NT2/D1 (cell line): ENCODE results near the gene C3AR1.
"Not testable (repeated sequence)": the region's sequence is repeated elsewhere in the genome, so short reads cannot be mapped to it uniquely, and the experiment has no call there.

Experiments used
- DNase-seq: peaks from one replicate; pipeline ENCODE4 v3.0.0-alpha.2; 2011; ENCODE audit warnings: low read depth, low spot score
- H3K27me3 ChIP-seq: 2 replicates; pipeline ENCODE4 v1.6.0; 2011; ENCODE audit warnings: mild to moderate bottlenecking; ENCODE audit not compliant: insufficient read length, insufficient read depth
- H3K36me3 ChIP-seq: 2 replicates; pipeline ENCODE4 v1.6.1; 2011; ENCODE audit warnings: mild to moderate bottlenecking, low read length, mixed read lengths; ENCODE audit not compliant: insufficient read depth, insufficient read length
- H3K4me1 ChIP-seq: 2 replicates; pipeline ENCODE4 v1.5.1; 2011; ENCODE audit not compliant: insufficient read depth, insufficient read length
- H3K4me3 ChIP-seq: 2 replicates; pipeline ENCODE4 v1.5.1; 2011; ENCODE audit warnings: low read depth; ENCODE audit not compliant: insufficient read length
- H3K9ac ChIP-seq: 2 replicates; pipeline ENCODE4 v1.6.0; 2011; ENCODE audit warnings: low read depth; ENCODE audit not compliant: insufficient read length
- H3K9me3 ChIP-seq: 2 replicates; pipeline ENCODE4 v1.5.1; 2011; ENCODE audit warnings: mild to moderate bottlenecking, low read length; ENCODE audit not compliant: insufficient read depth
- SUZ12 ChIP-seq: IDR thresholded peaks from 2 replicates; pipeline ENCODE4 v1.6.1; 2011; ENCODE audit not compliant: insufficient read length, insufficient read depth; ENCODE audit errors: extremely low read depth
- YY1 ChIP-seq: IDR thresholded peaks from 2 replicates; pipeline ENCODE4 v1.6.1; 2011; ENCODE audit not compliant: insufficient read length, insufficient read depth
- ZNF274 ChIP-seq: IDR thresholded peaks from 2 replicates; pipeline ENCODE4 v1.6.1; 2011; ENCODE audit warnings: mild to moderate bottlenecking, low read depth, low read length

C3AR1 gene

DNA sequence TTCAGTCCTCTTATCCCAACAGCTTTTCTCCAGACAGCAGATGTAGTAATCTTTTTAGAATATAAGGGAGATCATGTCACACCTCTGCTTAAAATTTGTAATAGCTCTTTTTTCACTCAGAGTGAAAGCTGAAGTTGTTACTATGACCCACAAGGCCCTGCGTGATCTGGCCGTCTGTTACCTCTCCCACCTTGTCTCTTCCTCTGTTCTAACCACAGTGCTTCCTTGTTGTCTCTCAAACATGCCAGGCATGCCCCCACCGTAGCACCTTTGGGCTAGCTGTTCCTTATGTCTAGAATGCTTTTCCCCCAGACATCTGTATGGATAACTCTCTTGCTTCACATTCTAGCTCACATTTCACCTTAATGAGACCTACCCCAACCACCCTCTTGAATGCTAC is 22.4 kb upstream of the C3AR1 start:
- H3K9ac ChIP-seq: no peak overlapping the region
- no peaks in the 10 kb centered on the region for H3K4me1 ChIP-seq
- no peak for DNase-seq
- TF ChIP-seq SUZ12: no peak
- no peak for TF ChIP-seq ZNF274
- no peak for TF ChIP-seq YY1
- no peaks in the 10 kb centered on the region for H3K27me3 ChIP-seq
- no peaks in the 10 kb centered on the region for H3K9me3 ChIP-seq
- peaks cover 62% of the 10 kb centered on the region for H3K36me3 ChIP-seq
- H3K4me3 ChIP-seq: no peak overlapping the region

DNA sequence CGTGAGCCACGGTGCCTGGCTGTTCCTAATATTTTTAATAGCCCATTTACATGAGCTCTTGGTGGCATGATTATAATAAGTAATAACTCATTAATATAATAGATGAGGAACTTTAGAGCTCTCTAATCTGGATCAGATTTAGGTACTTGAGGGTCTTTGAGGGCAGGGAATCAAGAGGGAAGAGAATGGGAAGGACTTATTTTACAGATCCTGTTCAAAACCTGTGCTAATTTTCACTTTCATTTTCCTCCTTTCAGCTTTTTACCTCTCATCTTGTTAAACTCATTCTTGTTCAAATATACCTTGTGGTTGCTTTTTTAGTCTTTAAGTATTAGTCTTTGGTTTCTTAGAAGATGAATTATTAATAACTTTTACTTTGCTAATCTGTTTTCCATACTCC is 21.5 kb upstream of the C3AR1 start:
- Histone ChIP-seq H3K4me3 (no peak overlapping the region), H3K9me3 (no peaks in the 10 kb centered on the region), H3K27me3 (no peaks in the 10 kb centered on the region), H3K9ac (no peak overlapping the region), H3K36me3 (peaks cover 55% of the 10 kb centered on the region), H3K4me1 (no peaks in the 10 kb centered on the region)
- TF ChIP-seq SUZ12: no peak
- no peak for TF ChIP-seq YY1
- no peak for TF ChIP-seq ZNF274
- no peak for DNase-seq

DNA sequence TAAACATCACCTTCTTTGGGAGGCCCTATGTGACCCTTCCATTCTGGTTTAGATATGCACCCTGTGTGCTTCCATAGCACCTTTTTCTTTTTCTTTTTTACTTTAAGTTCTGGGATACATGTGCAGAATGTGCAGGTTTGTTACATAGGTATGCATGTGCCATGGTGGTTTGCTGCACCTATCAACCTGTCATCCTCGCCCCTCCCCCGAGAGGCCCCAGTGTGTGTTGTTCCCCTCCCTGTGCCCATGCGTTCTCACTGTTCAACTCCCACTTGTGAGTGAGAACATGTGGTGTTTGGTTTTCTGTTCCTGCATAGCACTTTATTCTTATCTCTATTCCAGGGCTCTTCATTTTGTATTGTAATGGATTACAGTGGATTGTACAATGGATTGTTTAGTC is 18.2 kb upstream of the C3AR1 start:
- not testable (repeated sequence) for H3K27me3 ChIP-seq, H3K4me3 ChIP-seq, H3K9me3 ChIP-seq, DNase-seq, H3K4me1 ChIP-seq, H3K9ac ChIP-seq
- peaks cover 21% of the 10 kb centered on the region for H3K36me3 ChIP-seq

DNA sequence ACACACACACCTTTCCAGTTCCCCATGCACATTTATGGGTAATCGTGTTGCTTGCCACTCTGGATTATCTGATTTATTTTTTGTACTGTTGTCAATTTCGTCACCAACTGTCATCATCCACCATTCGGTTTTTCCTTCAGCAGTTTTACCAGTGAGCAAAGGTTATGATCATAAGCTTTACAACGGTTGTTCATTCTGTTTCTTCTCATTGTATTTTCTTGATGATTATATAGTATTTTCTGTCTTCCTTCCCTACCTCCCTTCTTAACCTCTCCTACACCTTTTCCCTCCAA is 16.6 kb upstream of the C3AR1 start:
- DNase-seq: no peak
- Histone ChIP-seq H3K36me3 (peaks cover 13% of the 10 kb centered on the region), H3K9me3 (no peaks in the 10 kb centered on the region), H3K4me1 (no peaks in the 10 kb centered on the region), H3K4me3 (peak overlapping the region; percentile 66), H3K9ac (peak overlapping the region; percentile 89), H3K27me3 (no peaks in the 10 kb centered on the region)
- TF ChIP-seq ZNF274 (no peak), SUZ12 (no peak), YY1 (no peak)

DNA sequence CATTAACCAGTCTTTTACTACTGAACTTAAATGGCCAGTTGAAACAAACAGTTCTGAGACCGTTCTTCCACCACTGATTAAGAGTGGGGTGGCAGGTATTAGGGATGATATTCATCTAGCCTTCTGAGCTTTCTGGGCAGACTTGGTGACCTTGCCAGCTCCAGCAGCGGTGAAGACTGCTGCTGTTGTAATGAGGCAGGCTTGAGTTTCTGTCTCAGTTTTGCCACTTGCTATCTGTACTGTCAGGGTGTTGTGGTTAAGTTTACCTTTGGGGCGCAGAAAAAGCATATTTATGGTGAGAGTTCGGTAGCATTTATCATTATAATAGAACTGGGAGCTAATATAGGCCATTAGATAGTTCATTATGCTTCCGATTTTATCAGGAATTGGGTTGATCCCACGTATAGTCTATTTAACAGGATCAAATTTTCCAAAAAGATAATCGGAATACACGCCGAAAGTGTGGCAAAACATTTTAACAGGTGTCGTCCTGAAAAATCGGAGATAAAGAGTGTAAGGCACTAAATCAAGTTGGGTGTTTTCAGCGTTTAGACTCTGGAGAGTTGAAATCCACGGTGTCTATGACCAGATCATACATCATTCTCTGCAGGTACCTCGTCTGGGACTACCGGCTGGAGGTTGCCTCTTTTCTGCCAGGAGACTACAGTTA is 15.2 kb upstream of the C3AR1 start:
- Histone ChIP-seq H3K9ac (peak overlapping the region; percentile 89), H3K9me3 (no peaks in the 10 kb centered on the region), H3K27me3 (no peaks in the 10 kb centered on the region), H3K4me1 (no peaks in the 10 kb centered on the region), H3K36me3 (peaks cover 8% of the 10 kb centered on the region), H3K4me3 (peak overlapping the region; percentile 66)
- TF ChIP-seq YY1 (no peak), ZNF274 (no peak)
- no peak for DNase-seq

DNA sequence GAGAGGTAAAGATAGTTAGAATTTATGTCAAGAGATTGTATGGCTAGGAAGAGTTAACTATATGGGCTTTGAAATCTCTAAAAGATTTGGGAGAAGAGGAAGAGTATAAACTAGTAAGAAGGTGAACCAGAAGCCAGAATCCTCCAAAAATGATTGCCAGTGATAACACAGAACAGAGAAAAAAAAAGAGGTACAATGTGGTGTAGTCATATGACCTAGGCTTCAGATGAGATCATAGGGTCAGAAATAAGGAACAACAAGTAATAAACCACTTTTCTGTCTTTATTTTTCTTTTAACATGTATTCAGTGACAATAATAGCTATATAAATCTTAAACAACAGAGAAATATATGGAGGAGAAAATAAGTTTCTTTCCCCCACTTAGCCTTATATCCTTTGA is 14.0 kb upstream of the C3AR1 start:
- no peak for DNase-seq
- Histone ChIP-seq H3K36me3 (peaks cover 3% of the 10 kb centered on the region), H3K9me3 (no peaks in the 10 kb centered on the region), H3K9ac (no peak overlapping the region), H3K4me3 (no peak overlapping the region), H3K4me1 (no peaks in the 10 kb centered on the region), H3K27me3 (no peaks in the 10 kb centered on the region)
- TF ChIP-seq SUZ12 (no peak), YY1 (no peak), ZNF274 (no peak)

DNA sequence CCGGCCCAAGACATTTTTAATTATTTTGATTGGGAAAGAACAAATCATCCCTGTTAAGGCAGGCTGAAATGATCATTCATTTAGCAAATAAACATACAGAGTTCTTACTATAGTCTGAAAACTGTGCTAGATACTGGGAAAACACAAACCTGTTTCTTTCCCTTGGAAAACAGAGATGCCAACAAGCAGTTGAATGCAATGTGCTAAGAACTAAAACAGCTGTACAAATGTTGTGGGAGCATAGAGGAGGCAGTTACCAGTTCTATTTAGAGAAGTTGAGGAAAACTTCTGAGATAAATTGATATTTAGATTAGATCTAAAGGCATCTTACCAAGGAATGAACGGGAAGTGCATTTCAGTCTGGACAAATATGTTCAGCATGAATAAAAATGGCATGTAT is 12.8 kb upstream of the C3AR1 start:
- H3K4me1 ChIP-seq: no peaks in the 10 kb centered on the region
- H3K36me3 ChIP-seq: peaks cover 3% of the 10 kb centered on the region
- no peaks in the 10 kb centered on the region for H3K27me3 ChIP-seq
- H3K4me3 ChIP-seq: no peak overlapping the region
- no peak overlapping the region for H3K9ac ChIP-seq
- no peak for DNase-seq
- no peak for TF ChIP-seq SUZ12
- TF ChIP-seq YY1: no peak
- TF ChIP-seq ZNF274: no peak
- H3K9me3 ChIP-seq: no peaks in the 10 kb centered on the region

DNA sequence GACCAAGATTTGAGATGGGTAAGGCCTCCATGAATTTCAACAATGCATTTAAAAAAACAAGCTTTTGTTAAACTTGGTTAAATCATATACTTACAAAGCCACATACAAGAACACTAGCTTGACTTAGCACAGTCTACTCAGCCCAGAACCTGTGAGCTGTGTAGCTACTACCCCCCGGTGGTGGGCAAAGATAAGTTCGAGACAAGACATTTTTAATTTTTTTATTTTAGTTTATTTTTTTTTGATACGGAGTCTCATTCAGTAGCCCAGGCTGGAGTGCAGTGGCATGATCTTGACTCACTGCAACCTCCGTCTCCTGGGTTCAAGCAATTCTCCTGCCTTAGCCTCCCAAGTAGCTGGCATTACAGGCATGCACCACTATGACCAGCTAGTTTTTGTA is 12.2 kb upstream of the C3AR1 start:
- Histone ChIP-seq H3K9ac (no peak overlapping the region), H3K27me3 (no peaks in the 10 kb centered on the region), H3K4me1 (no peaks in the 10 kb centered on the region), H3K36me3 (peaks cover under 1% of the 10 kb centered on the region), H3K9me3 (no peaks in the 10 kb centered on the region), H3K4me3 (no peak overlapping the region)
- no peak for TF ChIP-seq ZNF274
- no peak for TF ChIP-seq SUZ12
- TF ChIP-seq YY1: no peak
- peak; percentile 84 for DNase-seq
